ENCODE results near the gene FLVCR2. TPM values are rescaled to one million over a fixed set of nuclear protein-coding genes. Genes with fewer than 3 reads are reported as not detected.

The FLVCR2 gene
- total and polyA plus RNA-seq, 2 of the 13 experiments (the other 11 are each of a cell fraction or from before 2014, with no cell fraction given) = 9.9 to 10.5 TPM

DNA sequence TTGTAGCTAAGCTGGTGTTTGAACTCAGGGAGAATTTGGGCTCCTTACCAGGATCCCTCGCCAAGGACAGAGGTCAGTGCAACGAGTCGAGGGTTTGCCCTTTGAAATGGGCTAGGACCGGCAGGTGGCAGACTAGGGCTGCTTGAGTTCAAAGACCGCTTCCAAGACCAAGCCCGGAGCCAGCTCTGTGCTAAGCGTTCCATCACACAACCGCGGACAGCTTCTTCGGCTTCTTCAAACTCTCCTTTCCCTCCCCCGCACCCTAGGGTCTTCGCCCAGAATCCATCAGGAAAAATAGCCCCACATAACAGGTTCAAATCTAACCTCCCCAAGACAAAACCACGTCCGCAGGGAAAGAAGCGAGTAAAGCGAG lies 705 bp upstream of the FLVCR2 start (continued):
- TF ChIP-seq, protein P1, sequence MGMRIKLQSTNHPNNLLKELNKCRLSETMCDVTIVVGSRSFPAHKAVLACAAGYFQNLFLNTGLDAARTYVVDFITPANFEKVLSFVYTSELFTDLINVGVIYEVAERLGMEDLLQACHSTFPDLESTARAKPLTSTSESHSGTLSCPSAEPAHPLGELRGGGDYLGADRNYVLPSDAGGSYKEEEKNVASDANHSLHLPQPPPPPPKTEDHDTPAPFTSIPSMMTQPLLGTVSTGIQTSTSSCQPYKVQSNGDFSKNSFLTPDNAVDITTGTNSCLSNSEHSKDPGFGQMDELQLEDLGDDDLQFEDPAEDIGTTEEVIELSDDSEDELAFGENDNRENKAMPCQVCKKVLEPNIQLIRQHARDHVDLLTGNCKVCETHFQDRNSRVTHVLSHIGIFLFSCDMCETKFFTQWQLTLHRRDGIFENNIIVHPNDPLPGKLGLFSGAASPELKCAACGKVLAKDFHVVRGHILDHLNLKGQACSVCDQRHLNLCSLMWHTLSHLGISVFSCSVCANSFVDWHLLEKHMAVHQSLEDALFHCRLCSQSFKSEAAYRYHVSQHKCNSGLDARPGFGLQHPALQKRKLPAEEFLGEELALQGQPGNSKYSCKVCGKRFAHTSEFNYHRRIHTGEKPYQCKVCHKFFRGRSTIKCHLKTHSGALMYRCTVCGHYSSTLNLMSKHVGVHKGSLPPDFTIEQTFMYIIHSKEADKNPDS (CRISPR knock-in tag; IDR thresholded peaks at IDR 0.05) = no peak
- TF ChIP-seq, protein P2, sequence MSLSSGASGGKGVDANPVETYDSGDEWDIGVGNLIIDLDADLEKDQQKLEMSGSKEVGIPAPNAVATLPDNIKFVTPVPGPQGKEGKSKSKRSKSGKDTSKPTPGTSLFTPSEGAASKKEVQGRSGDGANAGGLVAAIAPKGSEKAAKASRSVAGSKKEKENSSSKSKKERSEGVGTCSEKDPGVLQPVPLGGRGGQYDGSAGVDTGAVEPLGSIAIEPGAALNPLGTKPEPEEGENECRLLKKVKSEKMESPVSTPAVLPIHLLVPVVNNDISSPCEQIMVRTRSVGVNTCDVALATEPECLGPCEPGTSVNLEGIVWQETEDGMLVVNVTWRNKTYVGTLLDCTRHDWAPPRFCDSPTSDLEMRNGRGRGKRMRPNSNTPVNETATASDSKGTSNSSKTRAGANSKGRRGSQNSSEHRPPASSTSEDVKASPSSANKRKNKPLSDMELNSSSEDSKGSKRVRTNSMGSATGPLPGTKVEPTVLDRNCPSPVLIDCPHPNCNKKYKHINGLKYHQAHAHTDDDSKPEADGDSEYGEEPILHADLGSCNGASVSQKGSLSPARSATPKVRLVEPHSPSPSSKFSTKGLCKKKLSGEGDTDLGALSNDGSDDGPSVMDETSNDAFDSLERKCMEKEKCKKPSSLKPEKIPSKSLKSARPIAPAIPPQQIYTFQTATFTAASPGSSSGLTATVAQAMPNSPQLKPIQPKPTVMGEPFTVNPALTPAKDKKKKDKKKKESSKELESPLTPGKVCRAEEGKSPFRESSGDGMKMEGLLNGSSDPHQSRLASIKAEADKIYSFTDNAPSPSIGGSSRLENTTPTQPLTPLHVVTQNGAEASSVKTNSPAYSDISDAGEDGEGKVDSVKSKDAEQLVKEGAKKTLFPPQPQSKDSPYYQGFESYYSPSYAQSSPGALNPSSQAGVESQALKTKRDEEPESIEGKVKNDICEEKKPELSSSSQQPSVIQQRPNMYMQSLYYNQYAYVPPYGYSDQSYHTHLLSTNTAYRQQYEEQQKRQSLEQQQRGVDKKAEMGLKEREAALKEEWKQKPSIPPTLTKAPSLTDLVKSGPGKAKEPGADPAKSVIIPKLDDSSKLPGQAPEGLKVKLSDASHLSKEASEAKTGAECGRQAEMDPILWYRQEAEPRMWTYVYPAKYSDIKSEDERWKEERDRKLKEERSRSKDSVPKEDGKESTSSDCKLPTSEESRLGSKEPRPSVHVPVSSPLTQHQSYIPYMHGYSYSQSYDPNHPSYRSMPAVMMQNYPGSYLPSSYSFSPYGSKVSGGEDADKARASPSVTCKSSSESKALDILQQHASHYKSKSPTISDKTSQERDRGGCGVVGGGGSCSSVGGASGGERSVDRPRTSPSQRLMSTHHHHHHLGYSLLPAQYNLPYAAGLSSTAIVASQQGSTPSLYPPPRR (CRISPR knock-in tag; IDR thresholded peaks at IDR 0.05; ENCODE audit: borderline replicate concordance) = no peak
- no peak for TF ChIP-seq ZKSCAN8 (CRISPR knock-in tag; IDR thresholded peaks at IDR 0.05; ENCODE audit: borderline replicate concordance)
- TF ChIP-seq SMC3 (IDR thresholded peaks at IDR 0.05; ENCODE audit: low read length) = peak; percentile 93
- TF ChIP-seq TBP (CRISPR knock-in tag; IDR thresholded peaks at IDR 0.05) = no peak
- peak; percentile 20 for TF ChIP-seq YY1 (IDR thresholded peaks at IDR 0.05; ENCODE audit: insufficient read depth, insufficient replicate concordance, low read depth, low read length)
- TF ChIP-seq, protein P3, sequence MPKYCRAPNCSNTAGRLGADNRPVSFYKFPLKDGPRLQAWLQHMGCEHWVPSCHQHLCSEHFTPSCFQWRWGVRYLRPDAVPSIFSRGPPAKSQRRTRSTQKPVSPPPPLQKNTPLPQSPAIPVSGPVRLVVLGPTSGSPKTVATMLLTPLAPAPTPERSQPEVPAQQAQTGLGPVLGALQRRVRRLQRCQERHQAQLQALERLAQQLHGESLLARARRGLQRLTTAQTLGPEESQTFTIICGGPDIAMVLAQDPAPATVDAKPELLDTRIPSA (CRISPR knock-in tag; IDR thresholded peaks at IDR 0.05; ENCODE audit: borderline replicate concordance) = no peak
- TF ChIP-seq ZNF883 (CRISPR knock-in tag; IDR thresholded peaks at IDR 0.05; ENCODE audit: not compliant biosample characterization) = peak; percentile 19
- TF ChIP-seq SRSF9 (IDR thresholded peaks at IDR 0.05; ENCODE audit: borderline replicate concordance, insufficient read depth, low read depth, low read length, poor library complexity, severe bottlenecking) = no peak
- TF ChIP-seq ZNF335 (CRISPR knock-in tag; IDR thresholded peaks at IDR 0.05) = 0 out of 2 replicates have a peak, but pooled peaks have one; percentile 36
- peak; percentile 66; the same call in 1 of the 2 replicates for TF ChIP-seq ZMAT3 (CRISPR knock-in tag; conservative IDR thresholded peaks at IDR 0.05)
- no peak for TF ChIP-seq ZNF567 (CRISPR knock-in tag; IDR thresholded peaks at IDR 0.05; ENCODE audit: borderline replicate concordance)
- TF ChIP-seq DPF2 (CRISPR knock-in tag; IDR thresholded peaks at IDR 0.05; ENCODE audit: borderline replicate concordance, low read depth) = no peak
- no peak for TF ChIP-seq ZNF432 (CRISPR knock-in tag; IDR thresholded peaks at IDR 0.05; ENCODE audit: borderline replicate concordance)
- peak; percentile 75; the same call in 1 of the 2 replicates for TF ChIP-seq SMAD3 (CRISPR knock-in tag; IDR thresholded peaks at IDR 0.05)
- TF ChIP-seq KLF6 (CRISPR knock-in tag; IDR thresholded peaks at IDR 0.05) = 0 out of 2 replicates have a peak, but pooled peaks have one; percentile 9
- TF ChIP-seq ZNF746 (CRISPR knock-in tag; IDR thresholded peaks at IDR 0.05) = no peak
- no peak for TF ChIP-seq ZNF781 (CRISPR knock-in tag; IDR thresholded peaks at IDR 0.05; ENCODE audit: borderline replicate concordance, not compliant biosample characterization)
- TF ChIP-seq ERF (CRISPR knock-in tag; IDR thresholded peaks at IDR 0.05) = peak; percentile 52; the same call in 1 of the 2 replicates
- 0 out of 2 replicates have a peak, but pooled peaks have one; percentile 34 for TF ChIP-seq FOXO1 (CRISPR knock-in tag; IDR thresholded peaks at IDR 0.05)
- peak; percentile 36; the same call in 1 of the 2 replicates for TF ChIP-seq SALL1 (CRISPR knock-in tag; IDR thresholded peaks at IDR 0.05)
- TF ChIP-seq FOXJ3 (CRISPR knock-in tag; IDR thresholded peaks at IDR 0.05; ENCODE audit: borderline replicate concordance) = no peak
- TF ChIP-seq MED1 (CRISPR knock-in tag; IDR thresholded peaks at IDR 0.05) = 0 out of 2 replicates have a peak, but pooled peaks have one; percentile 39
- no peak for TF ChIP-seq SRSF4 (IDR thresholded peaks at IDR 0.05; ENCODE audit: low read depth, low read length, poor library complexity, severe bottlenecking)

Data from HepG2 (cell line).